ENCODE results near the gene SULT2A1. TPM values are rescaled to one million over a fixed set of nuclear protein-coding genes. Genes with fewer than 3 reads are reported as not detected.

SULT2A1 gene
- total RNA-seq, 1 experiment from 2014 or later: 0.27 TPM

GRCh38 chr19:47891923-47892666, 6.0 kb upstream of the SULT2A1 start:
- intact Hi-C loops (cut with micrococcal nuclease): no loop called here
- POLR2A ChIA-PET: no interaction called here
- no peak for ATAC-seq

More at GRCh38 chr19:47891923-47892666, 6.0 kb upstream of the SULT2A1 start:
- Histone ChIP-seq H3K36me3 (ENCODE audit: control insufficient read depth in 1 of 2, insufficient read depth in 2 of 2, low read length in 2 of 2) (no peaks in the 10 kb centered on the region), H3K27me3 (ENCODE audit: insufficient read depth, low read length) (no peaks in the 10 kb centered on the region), H3K4me2 (ENCODE audit: low read length) (no peak overlapping the region), H3K9me2 (ENCODE audit: insufficient read depth) (no peaks in the 10 kb centered on the region), H3K4me1 (ENCODE audit: control insufficient read depth in 1 of 2, insufficient read depth in 2 of 2, low read length in 2 of 2) (no peaks in the 10 kb centered on the region), H3K4me3 (replicated peaks in 1 of 2; ENCODE audit: low read depth in 1 of 2, low read length in 2 of 2) (no peak overlapping the region), H3K79me2 (ENCODE audit: insufficient read depth, low read length) (no peaks in the 10 kb centered on the region), H3K9me3 (ENCODE audit: control insufficient read depth in 1 of 2, insufficient read depth in 1 of 2, low read depth in 1 of 2, low read length in 2 of 2) (peaks cover 4 to 8% of the 10 kb centered on the region in 2 experiments; a peak in 1 of 4 replicates), H3K9ac (ENCODE audit: low read length) (no peak overlapping the region), H2AFZ (ENCODE audit: low read depth, low read length, poor library complexity, severe bottlenecking) (no peak overlapping the region), H4K20me1 (ENCODE audit: insufficient read depth) (no peaks in the 10 kb centered on the region), H3K27ac (ENCODE audit: low read depth, low read length) (no peak overlapping the region)
- ChIA-PET CTCF (interaction anchor here (0.7 kb wide), 1 partner anchor 29 kb away, joined by 3 read pairs; no protein-coding TSS in a partner anchor), RAD21 (ENCODE audit: low non-redundant PET in 1 of 2, low total read pairs in 2 of 2, uncharacterized antibody in 2 of 2, unreplicated experiment in 2 of 2) (no interaction called here)
- TF ChIP-seq REST (IDR thresholded peaks at IDR 0.05; ENCODE audit: low read depth) (no peak), JUND (IDR thresholded peaks at IDR 0.05) (no peak), MAX (IDR thresholded peaks at IDR 0.05) (no peak), ZNF274 (IDR thresholded peaks at IDR 0.05; ENCODE audit: low read depth, low read length) (no peak), EGR1 (IDR thresholded peaks at IDR 0.05; ENCODE audit: low read depth) (no peak), POLR2A (IDR thresholded peaks at IDR 0.05; ENCODE audit: borderline replicate concordance, extremely low read depth, insufficient read depth, insufficient read length) (no peak), TCF7L2 (IDR thresholded peaks at IDR 0.05; ENCODE audit: borderline replicate concordance, extremely low read depth, insufficient read depth, insufficient read length) (no peak), EZH2 (IDR thresholded peaks at IDR 0.05) (no peak), RAD21 (IDR thresholded peaks at IDR 0.05; ENCODE audit: low read depth) (no peak), CBX3 (IDR thresholded peaks at IDR 0.05; ENCODE audit: low read depth) (no peak), FOSL1 (IDR thresholded peaks at IDR 0.05; ENCODE audit: low read depth) (no peak), ZBTB33 (IDR thresholded peaks at IDR 0.05; ENCODE audit: extremely low read depth, insufficient replicate concordance, low read length) (no peak), CTCF (IDR thresholded peaks at IDR 0.05 in 2 of 3, conservative IDR thresholded peaks at IDR 0.05 in 1 of 3; ENCODE audit: borderline replicate concordance in 1 of 3, insufficient read depth in 1 of 3, low read depth in 2 of 3, low read length in 2 of 3) (no peak), POLR2AphosphoS5 (IDR thresholded peaks at IDR 0.05; ENCODE audit: low read depth, low read length) (no peak), SRF (IDR thresholded peaks at IDR 0.05; ENCODE audit: low read depth) (no peak), EZH2phosphoT487 (IDR thresholded peaks at IDR 0.05; ENCODE audit: borderline replicate concordance) (no peak), SIN3A (IDR thresholded peaks at IDR 0.05; ENCODE audit: low read depth) (no peak)
- no peak for DNase-seq (ENCODE audit: low read depth, low spot score)
- no TSS peak for BruUV-seq (replicated peaks)
